ENCODE measurements around the gene TSEN54.

DNA sequence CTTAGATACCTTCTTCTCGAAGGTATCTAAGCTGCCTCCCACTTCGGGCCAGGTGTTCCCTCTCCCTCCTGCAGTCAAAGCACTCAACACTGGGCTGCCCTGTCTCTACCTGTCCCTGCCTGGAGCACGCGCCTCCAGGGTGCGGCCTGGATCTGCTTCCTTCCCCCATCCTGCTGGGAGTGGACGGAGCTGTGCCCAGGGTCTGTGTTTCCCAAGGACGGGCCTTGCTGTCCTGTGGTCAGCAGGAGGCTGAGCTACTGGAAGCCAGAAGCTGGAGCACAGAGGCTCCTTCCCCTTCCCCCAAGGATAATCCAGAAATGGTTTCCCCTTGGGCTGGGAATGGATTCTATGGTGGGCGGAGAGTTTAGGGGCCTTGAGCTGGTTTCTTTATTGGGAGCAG lies 25.9 kb downstream of the TSEN54 start:
- TF ChIP-seq, protein P1, sequence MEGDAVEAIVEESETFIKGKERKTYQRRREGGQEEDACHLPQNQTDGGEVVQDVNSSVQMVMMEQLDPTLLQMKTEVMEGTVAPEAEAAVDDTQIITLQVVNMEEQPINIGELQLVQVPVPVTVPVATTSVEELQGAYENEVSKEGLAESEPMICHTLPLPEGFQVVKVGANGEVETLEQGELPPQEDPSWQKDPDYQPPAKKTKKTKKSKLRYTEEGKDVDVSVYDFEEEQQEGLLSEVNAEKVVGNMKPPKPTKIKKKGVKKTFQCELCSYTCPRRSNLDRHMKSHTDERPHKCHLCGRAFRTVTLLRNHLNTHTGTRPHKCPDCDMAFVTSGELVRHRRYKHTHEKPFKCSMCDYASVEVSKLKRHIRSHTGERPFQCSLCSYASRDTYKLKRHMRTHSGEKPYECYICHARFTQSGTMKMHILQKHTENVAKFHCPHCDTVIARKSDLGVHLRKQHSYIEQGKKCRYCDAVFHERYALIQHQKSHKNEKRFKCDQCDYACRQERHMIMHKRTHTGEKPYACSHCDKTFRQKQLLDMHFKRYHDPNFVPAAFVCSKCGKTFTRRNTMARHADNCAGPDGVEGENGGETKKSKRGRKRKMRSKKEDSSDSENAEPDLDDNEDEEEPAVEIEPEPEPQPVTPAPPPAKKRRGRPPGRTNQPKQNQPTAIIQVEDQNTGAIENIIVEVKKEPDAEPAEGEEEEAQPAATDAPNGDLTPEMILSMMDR (IDR thresholded peaks at IDR 0.05; ENCODE audit: insufficient read depth, low read length): no peak
- no peak for TF ChIP-seq GABPA (IDR thresholded peaks at IDR 0.05; ENCODE audit: low read depth)
- TF ChIP-seq POLR2AphosphoS5 (IDR thresholded peaks at IDR 0.05; ENCODE audit: low read depth): no peak
- TF ChIP-seq, protein P2, sequence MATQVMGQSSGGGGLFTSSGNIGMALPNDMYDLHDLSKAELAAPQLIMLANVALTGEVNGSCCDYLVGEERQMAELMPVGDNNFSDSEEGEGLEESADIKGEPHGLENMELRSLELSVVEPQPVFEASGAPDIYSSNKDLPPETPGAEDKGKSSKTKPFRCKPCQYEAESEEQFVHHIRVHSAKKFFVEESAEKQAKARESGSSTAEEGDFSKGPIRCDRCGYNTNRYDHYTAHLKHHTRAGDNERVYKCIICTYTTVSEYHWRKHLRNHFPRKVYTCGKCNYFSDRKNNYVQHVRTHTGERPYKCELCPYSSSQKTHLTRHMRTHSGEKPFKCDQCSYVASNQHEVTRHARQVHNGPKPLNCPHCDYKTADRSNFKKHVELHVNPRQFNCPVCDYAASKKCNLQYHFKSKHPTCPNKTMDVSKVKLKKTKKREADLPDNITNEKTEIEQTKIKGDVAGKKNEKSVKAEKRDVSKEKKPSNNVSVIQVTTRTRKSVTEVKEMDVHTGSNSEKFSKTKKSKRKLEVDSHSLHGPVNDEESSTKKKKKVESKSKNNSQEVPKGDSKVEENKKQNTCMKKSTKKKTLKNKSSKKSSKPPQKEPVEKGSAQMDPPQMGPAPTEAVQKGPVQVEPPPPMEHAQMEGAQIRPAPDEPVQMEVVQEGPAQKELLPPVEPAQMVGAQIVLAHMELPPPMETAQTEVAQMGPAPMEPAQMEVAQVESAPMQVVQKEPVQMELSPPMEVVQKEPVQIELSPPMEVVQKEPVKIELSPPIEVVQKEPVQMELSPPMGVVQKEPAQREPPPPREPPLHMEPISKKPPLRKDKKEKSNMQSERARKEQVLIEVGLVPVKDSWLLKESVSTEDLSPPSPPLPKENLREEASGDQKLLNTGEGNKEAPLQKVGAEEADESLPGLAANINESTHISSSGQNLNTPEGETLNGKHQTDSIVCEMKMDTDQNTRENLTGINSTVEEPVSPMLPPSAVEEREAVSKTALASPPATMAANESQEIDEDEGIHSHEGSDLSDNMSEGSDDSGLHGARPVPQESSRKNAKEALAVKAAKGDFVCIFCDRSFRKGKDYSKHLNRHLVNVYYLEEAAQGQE (IDR thresholded peaks at IDR 0.05; ENCODE audit: insufficient replicate concordance, low read depth): no peak
- TF ChIP-seq SPI1 (IDR thresholded peaks at IDR 0.05; ENCODE audit: borderline replicate concordance, low read depth): no peak
